HCT116 (cell line): ENCODE measurements around the gene MNAT1. TPM values are rescaled to one million over a fixed set of nuclear protein-coding genes. Genes with fewer than 3 reads are reported as not detected.
A peak's percentile ranks its signal among the peaks of the same experiment; 100 is the strongest.
"Not testable (repeated sequence)": the region's sequence is repeated elsewhere in the genome, so short reads cannot be mapped to it uniquely, and the experiment has no call there.

Experiments
- ATAC-seq: fragments of 200-7000 bp; cut with Tn5 transposase; 2 replicates; pipeline ENCODE4 v1.9.1; 2020; ENCODE audit warnings: mild to moderate bottlenecking, moderate library complexity
- BruUV-seq: library from RNA; stranded (reverse); fragments of 400-500 nt; replicated peaks from 2 replicates; lab custom pipeline; 2021; lab: Mats Ljungman, UMichigan
- CTCF ChIA-PET: fragments of 300-600 bp; sonication (Branson Sonifier 250); formaldehyde crosslinking; loops from one replicate; lab custom pipeline; 2021; ENCODE audit warnings: antibody characterized with exemption; lab: Charles Lee
- POLR2A ChIA-PET: fragments of 300-600, 350-600 bp; sonication (Branson Sonifier 250); formaldehyde crosslinking; loops from one replicate; lab custom pipeline; 2021; ENCODE audit warnings: antibody characterized with exemption; lab: Charles Lee
- RAD21 ChIA-PET, 2 experiments: fragments of 300-600 bp; sonication (Branson Sonifier 250); formaldehyde crosslinking; loops; one replicate each; lab custom pipeline; 2023; ENCODE audit warnings: low total read pairs in 2 of 2; ENCODE audit not compliant: uncharacterized antibody in 2 of 2, unreplicated experiment in 2 of 2, low non-redundant PET in 1 of 2; lab: Charles Lee
- DNase-seq: peaks from one replicate; pipeline ENCODE4 v3.0.0-alpha.2; 2010; ENCODE audit warnings: low read depth, low spot score
- H2AFZ ChIP-seq: fragments of 200-600 bp; shearing (Covaris generic), sonication (generic); 2 replicates; pipeline ENCODE4 v1.6.1; 2017; ENCODE audit warnings: low read depth, mixed run types, mixed read lengths, antibody characterized with exemption, low read length; ENCODE audit not compliant: poor library complexity, severe bottlenecking
- H3K27ac ChIP-seq: 2 replicates; pipeline ENCODE4 v1.5.1; 2012; ENCODE audit warnings: low read depth, low read length
- H3K27me3 ChIP-seq: fragments of 200-600 bp; sonication (generic); 2 replicates; pipeline ENCODE4 v1.6.1; 2016; ENCODE audit warnings: mixed run types, low read length, mixed read lengths; ENCODE audit not compliant: insufficient read depth
- H3K36me3 ChIP-seq, 2 experiments: fragments of 200-500 bp in 1 of 2; fragments of 200-600 bp in 1 of 2; sonication (Bioruptor generic) in 1 of 2; sonication (generic) in 1 of 2; 2 replicates each; pipeline versions ENCODE4 v1.5.1 to v1.6.1; 2014 to 2016; ENCODE audit warnings: low read length in 2 of 2, inconsistent platforms in 1 of 2, mixed read lengths in 1 of 2, mixed run types in 1 of 2; ENCODE audit not compliant: insufficient read depth in 2 of 2, control insufficient read depth in 1 of 2
- H3K4me1 ChIP-seq, 2 experiments: fragments of 200-600 bp in 1 of 2; sonication (generic) in 1 of 2; 2 replicates each; pipeline versions ENCODE4 v1.5.1 to v1.6.1; 2012 to 2017; ENCODE audit warnings: low read length in 2 of 2, inconsistent platforms in 1 of 2, mild to moderate bottlenecking in 1 of 2, mixed read lengths in 1 of 2, mixed run types in 1 of 2, moderate library complexity in 1 of 2; ENCODE audit not compliant: insufficient read depth in 2 of 2, control insufficient read depth in 1 of 2
- H3K4me2 ChIP-seq: fragments of 200-600 bp; sonication (generic); 2 replicates; pipeline ENCODE4 v1.6.1; 2017; ENCODE audit warnings: mixed run types, low read length, mixed read lengths
- H3K4me3 ChIP-seq, 2 experiments: fragments of 200-600 bp in 1 of 2; sonication (generic) in 1 of 2; replicated peaks in 1 of 2; 2 replicates each; pipeline ENCODE4 v1.5.1; 2011 to 2016; ENCODE audit warnings: low read length in 2 of 2, control low read depth in 1 of 2, low read depth in 1 of 2, mild to moderate bottlenecking in 1 of 2, mixed read lengths in 1 of 2, mixed run types in 1 of 2
- H3K79me2 ChIP-seq: fragments of 200-600 bp; sonication (generic); 2 replicates; pipeline ENCODE4 v1.6.1; 2017; ENCODE audit warnings: mild to moderate bottlenecking, mixed run types, low read length, moderate library complexity, mixed read lengths; ENCODE audit not compliant: insufficient read depth
- H3K9ac ChIP-seq: fragments of 200-600 bp; sonication (generic); 2 replicates; pipeline ENCODE4 v1.6.1; 2016; ENCODE audit warnings: low read length, mixed read lengths
- H3K9me2 ChIP-seq: fragments of 200-600 bp; sonication (generic), shearing (Covaris generic); 2 replicates; pipeline ENCODE4 v1.6.1; 2017; ENCODE audit warnings: mixed run types, mild to moderate bottlenecking, moderate library complexity; ENCODE audit not compliant: insufficient read depth
- H3K9me3 ChIP-seq, 2 experiments: fragments of 200-500 bp in 1 of 2; fragments of 200-600 bp in 1 of 2; sonication (Bioruptor generic) in 1 of 2; sonication (generic) in 1 of 2; 2 replicates each; pipeline ENCODE4 v1.6.1; 2014 to 2017; ENCODE audit warnings: low read length in 2 of 2, mixed read lengths in 2 of 2, inconsistent platforms in 1 of 2, low read depth in 1 of 2, mild to moderate bottlenecking in 1 of 2, mixed run types in 1 of 2, moderate library complexity in 1 of 2; ENCODE audit not compliant: control insufficient read depth in 1 of 2, insufficient read depth in 1 of 2
- H4K20me1 ChIP-seq: fragments of 200-600 bp; sonication (generic), shearing (Covaris generic); 2 replicates; pipeline ENCODE4 v1.6.1; 2017; ENCODE audit warnings: mixed run types, mild to moderate bottlenecking, moderate library complexity; ENCODE audit not compliant: insufficient read depth
- CBX3 ChIP-seq: IDR thresholded peaks from 2 replicates; pipeline ENCODE4 v1.6.1; 2012; ENCODE audit warnings: low read depth
- CEBPB ChIP-seq: IDR thresholded peaks from 2 replicates; pipeline ENCODE4 v1.6.1; 2012; ENCODE audit warnings: low read depth
- ELF1 ChIP-seq: IDR thresholded peaks from 2 replicates; pipeline ENCODE4 v1.6.1; 2012; ENCODE audit warnings: low read depth, borderline replicate concordance
- EZH2 ChIP-seq: fragments of 200-600 bp; sonication (generic); IDR thresholded peaks from 2 replicates; pipeline ENCODE4 v1.6.1; 2017; ENCODE audit warnings: antibody characterized with exemption, mixed run types
- JUND ChIP-seq: IDR thresholded peaks from 2 replicates; pipeline ENCODE4 v1.6.1; 2012
- POLR2A ChIP-seq: IDR thresholded peaks from 2 replicates; pipeline ENCODE4 v1.7.0; 2011; ENCODE audit warnings: borderline replicate concordance; ENCODE audit not compliant: insufficient read depth, insufficient read length; ENCODE audit errors: extremely low read depth
- SIN3A ChIP-seq: IDR thresholded peaks from 2 replicates; pipeline ENCODE4 v1.6.1; 2012; ENCODE audit warnings: low read depth
- SP1 ChIP-seq: IDR thresholded peaks from 2 replicates; pipeline ENCODE4 v1.6.1; 2012; ENCODE audit warnings: low read depth
- SRF ChIP-seq: IDR thresholded peaks from 2 replicates; pipeline ENCODE4 v1.6.1; 2012; ENCODE audit warnings: low read depth
- TCF7L2 ChIP-seq: IDR thresholded peaks from 2 replicates; pipeline ENCODE4 v1.7.0; 2011; ENCODE audit warnings: borderline replicate concordance, inconsistent platforms; ENCODE audit not compliant: insufficient read depth, insufficient read length; ENCODE audit errors: extremely low read depth
- ZFX ChIP-seq: fragments of 450-650 bp; IDR thresholded peaks from 2 replicates; pipeline ENCODE4 v1.6.1; 2017
- intact Hi-C: fragments of 100-400 bp; cut with micrococcal nuclease; formaldehyde crosslinking; loops from 2 replicates; pipeline ENCODE4 v1.10.0; 2022
- total RNA-seq: library from RNA; stranded (reverse); gene quantifications from one replicate; pipeline ENCODE4 v1.2.1, GENCODE V29; 2021; ENCODE audit not compliant: unreplicated experiment
- TF ChIP-seq, protein P1 (sequence below), 3 experiments: fragments of 200-600 bp in 1 of 3; sonication (generic) in 1 of 3; IDR thresholded peaks in 2 of 3; conservative IDR thresholded peaks in 1 of 3; 2 replicates each; pipeline ENCODE4 v1.5.1; 2012 to 2017; ENCODE audit warnings: low read depth in 2 of 3, low read length in 2 of 3, antibody characterized with exemption in 1 of 3, borderline replicate concordance in 1 of 3, control low read depth in 1 of 3, mild to moderate bottlenecking in 1 of 3, mixed read lengths in 1 of 3, mixed run types in 1 of 3, moderate library complexity in 1 of 3; ENCODE audit not compliant: insufficient read depth in 1 of 3

MNAT1 gene
- total RNA-seq, 1 experiment from 2014 or later: 49.3 TPM

GRCh38 chr14:60848066-60848465 is 113.5 kb downstream of the MNAT1 start:
- POLR2A ChIA-PET: no interaction called here
- H3K27me3 ChIP-seq: no peaks in the 10 kb centered on the region
- no peak overlapping the region for H3K4me2 ChIP-seq
- no TSS peak for BruUV-seq
- CTCF ChIA-PET: no interaction called here
- no peaks in the 10 kb centered on the region for H3K9me2 ChIP-seq
- DNase-seq (no peak), ATAC-seq (no peak)
- 0 out of 4 replicates have a peak, but pooled peaks cover 0 to 4% of the 10 kb centered on the region in 2 experiments for H3K36me3 ChIP-seq
- no peak overlapping the region for H3K9ac ChIP-seq
- RAD21 ChIA-PET: no interaction called here
- H3K4me1 ChIP-seq: no peaks in the 10 kb centered on the region
- H2AFZ ChIP-seq: no peak overlapping the region
- no peak overlapping the region for H3K4me3 ChIP-seq
- TF ChIP-seq TCF7L2 (no peak), CBX3 (peak; percentile 53; the same call in 1 of the 2 replicates)
- H3K27ac ChIP-seq: no peak overlapping the region
- no peaks in the 10 kb centered on the region for H3K79me2 ChIP-seq
- peaks cover 0 to 9% of the 10 kb centered on the region in 2 experiments; a peak in 1 of 4 replicates for H3K9me3 ChIP-seq
- no peaks in the 10 kb centered on the region for H4K20me1 ChIP-seq
- intact Hi-C loops: no loop called here

DNA sequence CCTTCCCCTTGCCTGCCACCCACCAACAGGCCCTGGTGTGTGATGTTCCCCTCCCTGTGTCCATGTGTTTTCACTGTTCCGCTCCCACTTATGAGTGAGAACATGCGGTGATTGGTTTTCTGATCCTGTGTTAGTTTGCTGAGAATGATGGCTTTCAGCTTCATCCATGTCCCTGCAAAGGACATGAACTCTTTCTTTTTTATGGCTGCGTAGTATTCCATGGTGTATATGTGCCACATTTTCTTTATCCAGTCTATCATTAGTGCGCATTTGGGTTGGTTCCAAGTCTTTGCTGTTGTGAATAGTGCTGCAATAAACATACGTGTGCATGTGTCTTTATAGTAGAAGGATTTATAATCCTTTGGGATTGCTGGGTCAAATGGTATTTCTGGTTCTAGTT is 117.1 kb downstream of the MNAT1 start:
- ATAC-seq, H3K9me3 ChIP-seq, H3K27ac ChIP-seq, BruUV-seq, DNase-seq, H3K79me2 ChIP-seq, H3K36me3 ChIP-seq, H3K4me1 ChIP-seq, H3K9ac ChIP-seq, CTCF ChIA-PET, RAD21 ChIA-PET, H4K20me1 ChIP-seq, H2AFZ ChIP-seq, H3K4me2 ChIP-seq, intact Hi-C loops, H3K9me2 ChIP-seq, POLR2A ChIA-PET, H3K27me3 ChIP-seq, H3K4me3 ChIP-seq: not testable (repeated sequence)

GRCh38 chr14:60856111-60856510 is 121.5 kb downstream of the MNAT1 start:
- Histone ChIP-seq H3K27me3 (no peaks in the 10 kb centered on the region), H3K4me2 (no peak overlapping the region), H3K9me3 (no peaks in the 10 kb centered on the region), H3K9me2 (no peaks in the 10 kb centered on the region), H3K9ac (no peak overlapping the region), H4K20me1 (no peaks in the 10 kb centered on the region), H3K36me3 (no peaks in the 10 kb centered on the region), H3K27ac (no peak overlapping the region), H3K4me3 (no peak overlapping the region), H3K4me1 (no peaks in the 10 kb centered on the region), H3K79me2 (no peaks in the 10 kb centered on the region), H2AFZ (no peak overlapping the region)
- RAD21 ChIA-PET: interaction anchor here in 1 of 2 experiments (0.6 kb wide), 1 partner anchor 133 kb away, joined by 3 read pairs; no protein-coding TSS in a partner anchor
- CTCF ChIA-PET: no interaction called here
- intact Hi-C loops: no loop called here
- no TSS peak for BruUV-seq
- ATAC-seq (no peak), DNase-seq (no peak)
- POLR2A ChIA-PET: no interaction called here
- TF ChIP-seq CEBPB: no peak
- no peak for TF ChIP-seq ELF1
- no peak for TF ChIP-seq POLR2A
- no peak for TF ChIP-seq ZFX
- no peak for TF ChIP-seq SP1
- TF ChIP-seq TCF7L2: no peak
- no peak for TF ChIP-seq CBX3
- TF ChIP-seq, protein P1, sequence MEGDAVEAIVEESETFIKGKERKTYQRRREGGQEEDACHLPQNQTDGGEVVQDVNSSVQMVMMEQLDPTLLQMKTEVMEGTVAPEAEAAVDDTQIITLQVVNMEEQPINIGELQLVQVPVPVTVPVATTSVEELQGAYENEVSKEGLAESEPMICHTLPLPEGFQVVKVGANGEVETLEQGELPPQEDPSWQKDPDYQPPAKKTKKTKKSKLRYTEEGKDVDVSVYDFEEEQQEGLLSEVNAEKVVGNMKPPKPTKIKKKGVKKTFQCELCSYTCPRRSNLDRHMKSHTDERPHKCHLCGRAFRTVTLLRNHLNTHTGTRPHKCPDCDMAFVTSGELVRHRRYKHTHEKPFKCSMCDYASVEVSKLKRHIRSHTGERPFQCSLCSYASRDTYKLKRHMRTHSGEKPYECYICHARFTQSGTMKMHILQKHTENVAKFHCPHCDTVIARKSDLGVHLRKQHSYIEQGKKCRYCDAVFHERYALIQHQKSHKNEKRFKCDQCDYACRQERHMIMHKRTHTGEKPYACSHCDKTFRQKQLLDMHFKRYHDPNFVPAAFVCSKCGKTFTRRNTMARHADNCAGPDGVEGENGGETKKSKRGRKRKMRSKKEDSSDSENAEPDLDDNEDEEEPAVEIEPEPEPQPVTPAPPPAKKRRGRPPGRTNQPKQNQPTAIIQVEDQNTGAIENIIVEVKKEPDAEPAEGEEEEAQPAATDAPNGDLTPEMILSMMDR (IDR thresholded peaks at IDR 0.05 in 2 of 3, conservative IDR thresholded peaks at IDR 0.05 in 1 of 3; ENCODE audit: borderline replicate concordance in 1 of 3, insufficient read depth in 1 of 3, low read depth in 2 of 3, low read length in 2 of 3): no peak
- no peak for TF ChIP-seq SRF
- TF ChIP-seq EZH2: no peak
- TF ChIP-seq SIN3A: no peak
- no peak for TF ChIP-seq JUND
